NCI-H2029 treated with DMSO at 0.1 percent for 48 hours (cell line): Measurements from ENCODE around the gene CFAP161.
"Not testable (repeated sequence)": the region's sequence is repeated elsewhere in the genome, so short reads cannot be mapped to it uniquely, and the experiment has no call there.

Experiments
- DNase-seq: peaks from one replicate; lab custom pipeline; 2025; lab: John Stamatoyannopoulos, UW

CFAP161 gene

DNA sequence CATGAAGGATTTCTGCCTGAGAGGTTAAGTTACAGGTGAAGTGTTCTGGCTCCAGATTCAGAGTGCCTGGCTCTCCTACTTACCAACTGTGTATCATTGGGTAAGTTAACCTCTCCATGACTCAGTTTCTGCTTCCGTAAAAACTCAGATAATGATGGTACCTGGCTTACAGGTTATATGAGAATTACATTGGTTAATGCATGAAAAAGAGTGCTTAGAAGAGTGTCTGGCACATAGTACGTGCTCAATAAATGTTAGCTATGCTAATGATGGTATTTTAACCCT lies 23.8 kb downstream of the CFAP161 start:
- DNase-seq = no peak

DNA sequence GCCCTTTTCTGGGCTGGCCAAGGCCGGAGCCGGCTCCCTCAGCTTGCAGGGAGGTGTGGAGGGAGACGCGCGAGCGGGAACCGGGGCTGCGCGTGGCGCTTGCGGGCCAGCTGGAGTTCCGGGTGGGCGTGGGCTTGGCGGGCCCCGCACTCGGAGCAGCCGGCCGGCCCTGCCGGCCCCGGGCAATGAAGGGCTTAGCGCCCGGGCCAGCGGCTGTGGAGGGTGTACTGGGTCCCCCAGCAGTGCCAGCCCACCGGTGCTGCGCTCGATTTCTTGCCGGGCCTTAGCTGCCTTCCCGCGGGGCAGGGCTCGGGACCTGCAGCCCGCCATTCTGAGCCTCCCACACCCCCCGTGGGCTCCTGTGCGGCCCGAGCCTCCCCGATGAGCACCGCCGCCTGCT lies 24.5 kb downstream of the CFAP161 start:
- not testable (repeated sequence) for DNase-seq

- DNase-seq = no peak
Observed at GRCh38 chr15:81160312-81161159, 26.5 kb downstream of the CFAP161 start.

- DNase-seq = no peak
Observed at GRCh38 chr15:81161160-81161673, 27.1 kb downstream of the CFAP161 start.

- no peak for DNase-seq
Observed at GRCh38 chr15:81161851-81162250, 27.8 kb downstream of the CFAP161 start.

DNA sequence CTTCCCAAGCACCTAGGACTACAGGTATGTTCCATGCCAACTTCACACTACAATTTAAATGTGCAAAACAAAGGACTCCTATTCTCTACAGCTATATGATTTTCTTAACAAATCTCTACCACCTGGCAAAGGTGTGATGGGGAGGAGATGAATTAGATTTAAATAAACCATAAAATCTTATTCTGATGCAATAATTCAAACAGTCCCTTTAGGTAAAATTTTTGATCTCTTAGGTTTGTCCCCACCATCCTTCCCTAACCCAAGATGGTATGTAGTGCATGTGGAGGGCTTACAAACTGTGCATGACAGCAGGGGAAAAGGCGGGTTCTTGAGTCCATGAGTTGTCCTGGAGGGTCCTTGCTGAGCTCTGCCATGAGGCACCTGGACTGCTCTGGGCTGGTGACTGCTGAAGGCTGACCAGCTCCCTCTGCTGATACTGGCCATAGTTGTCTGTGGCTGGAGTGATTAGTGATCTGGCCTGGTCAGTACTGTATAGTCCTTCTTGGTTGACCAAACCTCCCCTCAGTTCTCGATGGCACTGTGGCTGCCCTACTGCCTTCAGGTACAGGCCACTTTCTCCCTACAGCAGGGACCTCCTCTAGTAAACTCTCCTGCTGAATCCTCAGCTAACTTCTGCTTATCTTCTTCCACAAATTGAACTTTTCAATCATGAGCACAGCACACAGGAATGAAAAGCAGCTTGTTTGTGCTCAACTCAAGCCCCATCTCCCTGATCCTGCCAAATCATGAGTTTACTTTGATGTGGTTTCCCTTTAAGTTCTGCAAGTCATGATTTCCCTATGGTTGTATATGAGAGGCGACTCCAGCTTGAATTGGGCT lies 30.1 kb downstream of the CFAP161 start:
- DNase-seq = no peak

DNA sequence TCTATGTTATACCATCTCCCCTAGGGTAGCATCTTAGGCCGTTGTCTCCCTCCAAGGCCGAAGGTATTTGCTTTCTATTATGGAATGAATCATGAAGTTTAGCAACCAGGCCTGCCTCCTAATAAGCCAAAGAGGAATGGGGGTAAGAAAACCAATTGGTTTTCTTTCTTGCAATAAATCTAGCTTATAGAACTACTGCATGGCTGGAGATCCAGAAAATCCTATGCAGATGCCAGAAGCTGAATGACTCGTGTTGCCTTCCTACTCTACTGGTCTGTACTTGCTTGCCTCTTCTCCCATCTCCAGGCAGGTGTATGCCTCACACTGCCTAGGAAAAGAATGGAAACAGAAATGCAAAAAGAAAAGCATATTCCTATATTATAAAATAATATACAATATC lies 31.5 kb downstream of the CFAP161 start:
- no peak for DNase-seq

DNA sequence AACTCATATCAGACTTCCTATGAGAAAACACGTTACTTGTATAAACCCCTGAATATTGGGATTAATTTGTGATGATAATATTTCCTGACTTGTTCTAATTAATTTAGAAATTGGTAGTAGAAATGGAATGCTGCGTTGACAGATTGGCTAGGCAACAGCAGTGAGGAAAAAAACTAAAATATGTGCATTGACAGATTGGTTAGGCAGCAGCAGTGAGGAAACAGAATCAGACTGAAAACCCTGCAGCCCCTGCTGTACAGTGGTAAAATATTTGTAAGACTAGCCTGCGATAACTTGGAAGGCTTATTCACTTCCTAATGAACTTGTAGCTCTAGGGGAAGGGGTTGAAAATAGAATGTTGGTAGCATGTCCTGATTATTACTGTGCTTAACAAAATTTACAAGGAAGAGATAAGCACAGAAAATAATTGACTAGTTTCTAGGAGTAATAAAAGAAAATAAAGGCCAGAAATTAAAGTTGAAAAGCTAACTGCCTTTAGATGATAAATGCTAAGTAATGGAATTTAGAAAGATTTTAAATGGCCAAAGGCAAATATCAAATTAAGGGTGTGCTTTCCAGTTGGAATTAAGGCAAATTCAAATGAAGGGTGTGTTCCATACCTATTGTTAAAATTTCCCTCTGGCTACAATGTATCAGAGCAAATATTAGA lies 32.7 kb downstream of the CFAP161 start:
- DNase-seq = no peak

- DNase-seq = no peak
Observed at GRCh38 chr15:81168131-81168526, 34.1 kb downstream of the CFAP161 start.

DNA sequence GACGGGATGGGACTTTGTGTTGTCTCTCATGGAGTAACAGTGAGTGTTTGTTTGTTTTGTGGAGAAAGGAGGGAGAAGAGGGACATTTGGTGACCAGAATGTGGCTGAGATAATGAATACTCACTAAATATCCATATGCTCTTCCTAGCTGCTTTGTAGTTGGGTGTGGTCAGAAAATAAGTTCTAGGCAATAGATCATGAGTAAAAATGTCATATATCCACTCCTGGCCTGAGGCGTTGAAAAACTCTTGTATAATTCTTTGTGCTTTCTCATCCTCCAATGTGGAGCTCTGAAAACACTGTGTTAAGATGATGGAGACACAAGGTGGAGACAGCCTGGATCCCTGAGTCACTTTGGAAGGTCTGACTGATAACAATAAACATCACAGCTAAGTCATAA lies 34.6 kb downstream of the CFAP161 start:
- DNase-seq = no peak

DNA sequence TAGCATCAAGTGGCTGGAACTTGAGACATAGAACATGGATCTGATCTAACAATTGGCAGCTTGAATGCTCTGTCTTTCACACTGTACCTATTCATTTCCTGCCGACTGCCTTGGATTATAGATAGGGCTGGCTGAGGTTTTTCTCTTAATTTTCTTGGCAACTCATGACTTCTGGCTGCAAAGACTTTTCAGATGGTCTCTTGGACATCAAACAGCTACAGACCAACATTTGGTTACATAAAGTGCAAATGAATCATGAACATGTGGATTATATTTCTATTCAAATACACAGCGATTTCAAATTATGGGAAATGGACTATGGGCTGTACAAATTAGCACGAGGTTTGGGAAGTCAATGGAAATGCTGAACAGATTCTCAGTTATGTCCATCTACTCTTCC lies 36.4 kb downstream of the CFAP161 start:
- DNase-seq = no peak

DNA sequence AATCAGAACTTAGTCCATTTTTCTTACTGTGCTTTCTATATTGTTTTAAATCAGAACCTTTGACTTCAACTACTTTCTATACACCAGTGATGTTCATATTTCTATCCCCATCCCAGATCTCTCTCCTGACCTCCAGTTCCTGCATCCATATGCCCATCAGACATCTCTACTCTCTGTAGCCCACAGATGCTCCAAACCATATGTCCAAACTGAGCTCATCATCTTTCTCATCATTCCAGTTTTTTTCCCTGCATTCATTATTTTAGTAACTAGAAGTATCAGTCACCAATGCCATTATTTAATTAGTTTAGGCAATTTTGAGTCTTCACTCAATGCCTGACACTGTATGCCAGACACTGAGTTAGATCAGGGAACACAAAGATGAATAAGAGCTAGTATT lies 37.2 kb downstream of the CFAP161 start:
- no peak for DNase-seq

DNA sequence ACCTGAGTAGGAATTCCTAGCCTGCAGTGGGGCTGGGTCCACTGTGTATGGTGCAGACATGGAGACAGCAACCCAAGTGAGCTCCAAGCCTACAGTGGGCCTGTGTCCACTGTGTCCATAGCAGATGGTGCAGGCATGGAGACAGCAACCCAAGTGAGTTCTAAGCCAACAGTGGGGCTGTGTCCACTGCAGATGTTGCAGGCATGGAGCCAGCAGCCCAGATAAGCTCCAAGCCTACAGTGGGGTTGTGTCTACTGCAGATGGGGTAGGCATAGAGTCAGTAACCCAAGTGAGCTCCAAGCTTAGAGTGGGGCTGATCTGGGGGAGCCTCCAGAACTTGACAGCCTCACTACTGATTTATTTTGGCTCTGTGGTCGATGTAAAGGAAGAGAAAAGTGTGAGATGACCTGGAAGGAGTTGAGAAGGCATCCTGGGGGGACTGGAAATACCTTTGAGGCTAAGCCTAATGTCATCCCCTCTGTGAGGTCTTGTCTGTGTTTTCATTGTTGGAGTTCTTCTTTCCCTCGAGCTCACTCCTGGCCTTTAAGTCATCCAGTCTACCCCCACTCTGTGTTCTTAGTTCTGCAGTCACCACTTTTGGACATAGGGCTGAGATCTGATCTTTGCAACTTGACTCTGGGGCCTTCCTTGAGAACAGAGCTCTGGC lies 40.2 kb downstream of the CFAP161 start:
- no peak for DNase-seq

GRCh38 chr15:81174792-81175327 lies 40.8 kb downstream of the CFAP161 start:
- DNase-seq = no peak

GRCh38 chr15:81175496-81175895 lies 41.4 kb downstream of the CFAP161 start:
- no peak for DNase-seq

DNA sequence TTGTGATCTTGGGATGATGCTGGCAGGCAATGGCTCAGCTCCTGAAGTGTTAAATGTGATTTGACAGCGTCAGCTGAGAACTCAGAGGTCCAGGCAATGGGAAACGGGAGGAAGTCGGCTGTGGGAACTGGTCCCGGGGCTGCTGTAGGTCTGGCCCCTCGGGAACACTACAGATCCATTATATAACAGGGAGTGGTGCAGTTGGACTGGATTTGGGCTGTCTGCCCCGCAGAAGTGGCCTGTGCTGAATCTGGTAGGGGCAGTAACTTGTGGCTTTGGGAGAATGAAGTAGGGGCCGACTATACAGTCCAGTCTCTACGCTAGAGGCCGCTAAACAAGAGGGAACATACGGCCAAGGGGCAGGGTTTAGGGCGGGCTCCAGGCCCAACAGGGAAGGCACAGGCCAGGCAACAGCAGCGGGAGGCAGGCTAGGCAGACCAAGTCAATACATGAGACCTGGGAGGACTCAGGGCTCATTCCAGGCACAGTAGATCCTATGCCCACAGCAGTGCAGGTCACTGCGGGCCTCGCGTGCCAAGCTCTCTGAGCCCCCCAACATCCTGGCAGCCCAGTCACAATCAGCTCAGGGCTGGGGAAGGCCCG lies 42.3 kb downstream of the CFAP161 start:
- no peak for DNase-seq

GRCh38 chr15:81178365-81178764 lies 44.3 kb downstream of the CFAP161 start:
- no peak for DNase-seq

GRCh38 chr15:81181220-81181619 lies 47.1 kb downstream of the CFAP161 start:
- no peak for DNase-seq

GRCh38 chr15:81182031-81182755 lies 48.1 kb downstream of the CFAP161 start:
- no peak for DNase-seq

- no peak for DNase-seq
Observed at GRCh38 chr15:81182756-81183438, 48.8 kb downstream of the CFAP161 start.
